Measurements from ENCODE around the gene ZNF888. TPM values are rescaled to one million over a fixed set of nuclear protein-coding genes. Genes with fewer than 3 reads are reported as not detected.

The ZNF888 gene
- 3.4 and 4.6 TPM in 2 replicates for total RNA-seq (2021)
- Bru-seq, nascent RNA, result percentile 67 among the genes with signal in this experiment
- BruChase-seq, experiment 1, labeled RNA remaining after a 2-hour chase, result percentile 85 among the genes with signal in this experiment
- BruChase-seq, experiment 2, labeled RNA remaining after a 6-hour chase, result percentile 68 among the genes with signal in this experiment
- long read RNA-seq, partial matches to known transcripts, result 0 of 1 reads
- long read RNA-seq, other reads (novel, unspliced or antisense), result 1 of 1 reads

DNA sequence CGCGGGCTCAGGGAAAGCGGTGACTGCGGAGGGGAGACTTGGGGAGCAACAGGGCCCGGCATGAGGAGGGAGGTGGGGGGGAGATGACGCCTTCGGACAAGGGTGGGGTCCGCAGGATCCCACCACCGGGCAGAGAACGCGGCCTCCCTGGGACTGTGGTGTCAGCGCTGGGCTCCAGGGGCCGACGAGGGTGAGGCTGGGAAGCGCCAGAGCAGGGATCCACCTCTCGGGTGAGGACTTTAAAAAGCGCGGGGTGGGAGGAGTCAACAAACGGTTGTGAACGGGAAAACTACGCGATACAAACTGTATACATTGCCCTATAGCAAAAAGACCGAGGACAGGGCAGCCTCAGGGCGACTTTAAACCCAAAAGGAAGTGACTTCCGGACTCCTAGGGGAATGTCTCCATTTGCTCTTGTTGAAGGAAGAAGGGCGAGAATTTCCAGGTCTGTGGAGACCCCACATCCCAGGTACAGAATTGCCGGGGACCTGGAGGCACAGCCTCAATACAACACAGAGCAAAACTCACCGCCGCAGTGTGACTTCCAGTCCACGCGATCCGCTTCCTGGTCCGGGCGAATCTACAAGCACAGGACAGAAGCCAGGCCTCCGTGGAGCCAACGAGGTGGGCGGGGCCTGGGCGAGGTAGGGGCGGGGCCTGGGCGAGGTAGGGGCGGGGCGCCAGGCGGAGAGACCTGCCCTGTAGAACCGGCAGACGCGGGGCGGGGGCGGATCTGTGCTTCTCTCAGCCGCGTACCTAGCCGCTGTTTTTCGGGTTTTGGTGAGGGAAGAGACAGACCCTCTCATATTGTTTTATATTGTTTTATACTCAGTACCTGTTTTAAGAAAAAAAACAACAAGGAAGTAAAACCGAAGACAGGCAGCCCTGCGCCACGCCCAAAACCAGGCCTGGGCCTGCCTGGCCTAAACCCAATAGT lies at the start of gene ZNF888:
Gene ZNF888 (minus strand): TSS at position 588 of the 937 bp plus-strand sequence. CDS start 5,555 bp downstream, outside the sequence.
- Histone ChIP-seq H3K36me3 (ENCODE audit: insufficient read depth, low read length, poor library complexity, severe bottlenecking) (no peaks in the 10 kb centered on the region), H3K27me3 (replicated peaks; ENCODE audit: insufficient read depth, low read depth, low read length, poor library complexity) (no peaks in the 10 kb centered on the region), H3K4me3 (ENCODE audit: low read depth, low read length, poor library complexity, severe bottlenecking) (peak within 1 kb of the TSS; percentile 60), H3K9me3 (ENCODE audit: low read depth, low read length, poor library complexity, severe bottlenecking) (no peaks in the 10 kb centered on the region), H3K27ac (ENCODE audit: low read depth, low read length, poor library complexity, severe bottlenecking) (peak within 1 kb of the TSS; percentile 80), H3K4me1 (ENCODE audit: insufficient read depth, low read length, poor library complexity, severe bottlenecking) (no peaks in the 10 kb centered on the region)
- DNase-seq (ENCODE audit: low spot score), result peak; percentile 84
- intact Hi-C loops (cut with micrococcal nuclease; ENCODE audit: unreplicated experiment), result no loop called here
- ChIA-PET CTCF (no interaction called here), POLR2A (ENCODE audit: low non-redundant PET) (no interaction called here)
- TSS peak; percentile 65 for BruUV-seq (replicated peaks)
- no peak for TF ChIP-seq EZH2 (IDR thresholded peaks at IDR 0.05; ENCODE audit: borderline replicate concordance, low read depth, low read length, poor library complexity, severe bottlenecking)
- TF ChIP-seq, protein P1, sequence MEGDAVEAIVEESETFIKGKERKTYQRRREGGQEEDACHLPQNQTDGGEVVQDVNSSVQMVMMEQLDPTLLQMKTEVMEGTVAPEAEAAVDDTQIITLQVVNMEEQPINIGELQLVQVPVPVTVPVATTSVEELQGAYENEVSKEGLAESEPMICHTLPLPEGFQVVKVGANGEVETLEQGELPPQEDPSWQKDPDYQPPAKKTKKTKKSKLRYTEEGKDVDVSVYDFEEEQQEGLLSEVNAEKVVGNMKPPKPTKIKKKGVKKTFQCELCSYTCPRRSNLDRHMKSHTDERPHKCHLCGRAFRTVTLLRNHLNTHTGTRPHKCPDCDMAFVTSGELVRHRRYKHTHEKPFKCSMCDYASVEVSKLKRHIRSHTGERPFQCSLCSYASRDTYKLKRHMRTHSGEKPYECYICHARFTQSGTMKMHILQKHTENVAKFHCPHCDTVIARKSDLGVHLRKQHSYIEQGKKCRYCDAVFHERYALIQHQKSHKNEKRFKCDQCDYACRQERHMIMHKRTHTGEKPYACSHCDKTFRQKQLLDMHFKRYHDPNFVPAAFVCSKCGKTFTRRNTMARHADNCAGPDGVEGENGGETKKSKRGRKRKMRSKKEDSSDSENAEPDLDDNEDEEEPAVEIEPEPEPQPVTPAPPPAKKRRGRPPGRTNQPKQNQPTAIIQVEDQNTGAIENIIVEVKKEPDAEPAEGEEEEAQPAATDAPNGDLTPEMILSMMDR (conservative IDR thresholded peaks at IDR 0.05; ENCODE audit: low read depth, low read length), result no peak

GRCh38 chr19:52967772-52968171 lies 44.5 kb upstream of the ZNF888 start:
- TF ChIP-seq, protein P1 (conservative IDR thresholded peaks at IDR 0.05; ENCODE audit: low read depth, low read length), result no peak
- no peak for TF ChIP-seq EZH2 (IDR thresholded peaks at IDR 0.05; ENCODE audit: borderline replicate concordance, low read depth, low read length, poor library complexity, severe bottlenecking)
- Histone ChIP-seq H3K27ac (ENCODE audit: low read depth, low read length, poor library complexity, severe bottlenecking) (no peak overlapping the region), H3K9me3 (ENCODE audit: low read depth, low read length, poor library complexity, severe bottlenecking) (peaks cover 23% of the 10 kb centered on the region), H3K4me1 (ENCODE audit: insufficient read depth, low read length, poor library complexity, severe bottlenecking) (no peaks in the 10 kb centered on the region), H3K27me3 (replicated peaks; ENCODE audit: insufficient read depth, low read depth, low read length, poor library complexity) (no peaks in the 10 kb centered on the region), H3K4me3 (ENCODE audit: low read depth, low read length, poor library complexity, severe bottlenecking) (no peak overlapping the region), H3K36me3 (ENCODE audit: insufficient read depth, low read length, poor library complexity, severe bottlenecking) (no peaks in the 10 kb centered on the region)
- no TSS peak for BruUV-seq (replicated peaks)
- ChIA-PET CTCF (no interaction called here), POLR2A (ENCODE audit: low non-redundant PET) (no interaction called here)
- no peak for DNase-seq (ENCODE audit: low spot score)
- intact Hi-C loops (cut with micrococcal nuclease; ENCODE audit: unreplicated experiment), result no loop called here

DNA sequence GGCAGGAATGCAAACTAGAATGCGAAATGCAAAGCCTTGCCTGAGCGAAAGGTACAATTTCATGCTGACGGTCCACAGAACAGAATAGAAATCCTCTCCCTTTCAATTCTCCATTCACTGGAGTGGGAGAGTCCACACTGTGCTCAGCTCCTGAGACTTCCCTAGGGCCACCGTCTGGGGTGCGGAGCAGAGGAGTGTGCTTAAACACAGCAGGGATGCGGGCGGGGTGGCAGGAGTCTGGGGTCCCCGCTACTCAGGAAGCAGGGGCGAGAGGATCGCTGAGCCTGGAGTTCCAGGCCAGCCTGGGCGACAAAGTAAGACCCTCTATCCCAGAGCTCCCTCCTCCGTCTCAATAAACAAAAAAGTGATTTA lies 40.0 kb upstream of the ZNF888 start:
- Histone ChIP-seq H3K27ac (ENCODE audit: low read depth, low read length, poor library complexity, severe bottlenecking) (peak overlapping the region; percentile 52), H3K9me3 (ENCODE audit: low read depth, low read length, poor library complexity, severe bottlenecking) (peaks cover 33% of the 10 kb centered on the region), H3K4me1 (ENCODE audit: insufficient read depth, low read length, poor library complexity, severe bottlenecking) (no peaks in the 10 kb centered on the region), H3K36me3 (ENCODE audit: insufficient read depth, low read length, poor library complexity, severe bottlenecking) (no peaks in the 10 kb centered on the region), H3K27me3 (replicated peaks; ENCODE audit: insufficient read depth, low read depth, low read length, poor library complexity) (no peaks in the 10 kb centered on the region), H3K4me3 (ENCODE audit: low read depth, low read length, poor library complexity, severe bottlenecking) (peak overlapping the region; percentile 52)
- DNase-seq (ENCODE audit: low spot score), result peak; percentile 17
- ChIA-PET POLR2A (ENCODE audit: low non-redundant PET) (no interaction called here), CTCF (no interaction called here)
- intact Hi-C loops (cut with micrococcal nuclease; ENCODE audit: unreplicated experiment), result no loop called here
- TF ChIP-seq, protein P1 (conservative IDR thresholded peaks at IDR 0.05; ENCODE audit: low read depth, low read length), result no peak
- no peak for TF ChIP-seq EZH2 (IDR thresholded peaks at IDR 0.05; ENCODE audit: borderline replicate concordance, low read depth, low read length, poor library complexity, severe bottlenecking)
- BruUV-seq (replicated peaks), result no TSS peak

Measured in A673 (cell line).